Measurements from ENCODE around the gene ODF4.
A peak's percentile ranks its signal among the peaks of the same experiment; 100 is the strongest.
"Not testable (repeated sequence)": the region's sequence is repeated elsewhere in the genome, so short reads cannot be mapped to it uniquely, and the experiment has no call there.

Gene ODF4

DNA sequence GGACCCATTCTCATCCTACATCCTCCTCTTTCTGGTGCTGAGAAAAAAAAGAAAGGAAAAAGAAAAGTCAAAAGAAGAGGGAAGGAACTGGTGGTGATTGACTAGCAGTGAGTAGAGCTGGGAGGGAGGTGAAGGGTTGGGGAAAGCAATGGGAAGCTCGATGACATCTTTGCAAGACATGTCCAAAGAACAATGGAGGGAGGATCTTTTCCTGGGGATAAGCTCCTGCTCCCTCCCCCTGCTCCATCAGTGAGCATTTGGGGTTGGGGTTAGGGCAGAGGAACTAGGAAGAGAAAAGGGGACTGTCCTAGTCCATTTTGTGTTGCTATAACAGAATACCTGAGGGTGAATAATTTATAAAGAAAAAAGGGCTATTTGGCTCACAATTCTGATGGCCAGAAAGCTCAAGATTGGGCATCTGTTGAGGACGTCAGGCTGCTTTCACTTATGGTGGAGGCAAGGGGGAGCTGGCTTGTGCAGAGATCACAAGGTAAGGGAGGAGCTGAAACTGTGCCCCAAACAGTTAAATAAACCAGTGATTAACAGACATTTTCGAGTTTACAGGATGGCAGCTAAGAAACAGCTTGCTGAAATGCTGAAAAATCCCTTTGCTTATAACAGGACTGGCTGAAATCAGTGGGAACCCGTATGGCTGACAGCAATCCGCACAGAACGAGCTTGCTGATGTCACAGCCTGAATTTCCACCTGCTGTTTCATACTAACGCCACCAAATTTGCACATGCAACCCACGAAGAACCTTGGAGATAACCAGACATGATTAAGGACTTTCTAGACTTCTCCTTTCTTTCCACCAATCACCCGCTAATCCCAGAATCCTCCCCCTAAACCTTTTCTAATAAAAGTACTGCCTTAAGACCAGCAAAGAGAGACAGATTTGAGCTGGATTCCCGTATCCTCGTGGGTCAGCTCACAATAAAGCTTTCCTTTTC lies 1.6 kb upstream of the ODF4 start:
- H3K4me3 ChIP-seq (ENCODE audit: low read depth, low read length) = no peak overlapping the region
- TF ChIP-seq, protein P1, sequence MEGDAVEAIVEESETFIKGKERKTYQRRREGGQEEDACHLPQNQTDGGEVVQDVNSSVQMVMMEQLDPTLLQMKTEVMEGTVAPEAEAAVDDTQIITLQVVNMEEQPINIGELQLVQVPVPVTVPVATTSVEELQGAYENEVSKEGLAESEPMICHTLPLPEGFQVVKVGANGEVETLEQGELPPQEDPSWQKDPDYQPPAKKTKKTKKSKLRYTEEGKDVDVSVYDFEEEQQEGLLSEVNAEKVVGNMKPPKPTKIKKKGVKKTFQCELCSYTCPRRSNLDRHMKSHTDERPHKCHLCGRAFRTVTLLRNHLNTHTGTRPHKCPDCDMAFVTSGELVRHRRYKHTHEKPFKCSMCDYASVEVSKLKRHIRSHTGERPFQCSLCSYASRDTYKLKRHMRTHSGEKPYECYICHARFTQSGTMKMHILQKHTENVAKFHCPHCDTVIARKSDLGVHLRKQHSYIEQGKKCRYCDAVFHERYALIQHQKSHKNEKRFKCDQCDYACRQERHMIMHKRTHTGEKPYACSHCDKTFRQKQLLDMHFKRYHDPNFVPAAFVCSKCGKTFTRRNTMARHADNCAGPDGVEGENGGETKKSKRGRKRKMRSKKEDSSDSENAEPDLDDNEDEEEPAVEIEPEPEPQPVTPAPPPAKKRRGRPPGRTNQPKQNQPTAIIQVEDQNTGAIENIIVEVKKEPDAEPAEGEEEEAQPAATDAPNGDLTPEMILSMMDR (IDR thresholded peaks at IDR 0.05; ENCODE audit: control insufficient read depth, extremely low read depth, insufficient read depth) = no peak
- DNase-seq (ENCODE audit: low read depth) = no peak

DNA sequence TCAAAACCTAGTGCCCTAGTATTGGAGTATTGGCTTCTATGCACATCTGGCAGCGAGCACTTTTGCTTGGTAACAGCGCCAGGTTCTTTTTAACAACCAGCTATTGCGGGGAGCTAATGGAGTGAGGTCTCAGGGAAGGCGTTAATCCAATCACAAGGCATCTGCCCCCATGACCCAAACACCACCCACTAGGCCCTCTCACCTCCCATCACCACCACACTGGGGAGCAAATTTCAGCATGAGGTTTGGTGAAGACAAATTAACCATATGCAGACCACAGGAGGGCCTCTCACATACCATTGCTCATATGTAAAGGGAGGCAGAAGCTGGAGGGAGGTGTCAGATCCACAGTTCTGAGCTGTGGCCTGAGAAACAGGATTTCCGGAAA lies 893 bp upstream of the ODF4 start:
- TF ChIP-seq, protein P1 (IDR thresholded peaks at IDR 0.05; ENCODE audit: control insufficient read depth, extremely low read depth, insufficient read depth) = no peak
- DNase-seq (ENCODE audit: low read depth) = no peak
- no peak overlapping the region for H3K4me3 ChIP-seq (ENCODE audit: low read depth, low read length)

DNA sequence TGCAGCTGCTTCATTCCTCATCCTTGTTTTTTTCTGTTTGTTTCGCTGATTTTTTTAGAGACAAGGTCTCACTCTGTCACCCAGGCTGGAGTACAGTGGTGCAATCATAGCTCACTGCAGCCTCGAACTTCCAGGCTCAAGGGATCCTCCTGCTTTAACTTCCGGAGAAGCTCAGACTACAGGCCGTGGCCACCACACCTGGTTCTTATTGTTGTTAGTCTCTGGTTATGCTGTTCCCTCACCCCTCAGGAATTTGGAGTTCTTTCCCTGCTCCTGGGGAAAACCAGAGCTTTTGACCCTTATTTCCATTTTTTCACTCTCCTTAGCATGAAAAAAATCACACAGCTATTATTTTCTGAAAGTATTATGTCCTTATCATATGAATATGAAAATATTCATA lies 1.8 kb downstream of the ODF4 start:
- TF ChIP-seq, protein P1 (IDR thresholded peaks at IDR 0.05; ENCODE audit: control insufficient read depth, extremely low read depth, insufficient read depth) = no peak
- DNase-seq (ENCODE audit: low read depth) = no peak

DNA sequence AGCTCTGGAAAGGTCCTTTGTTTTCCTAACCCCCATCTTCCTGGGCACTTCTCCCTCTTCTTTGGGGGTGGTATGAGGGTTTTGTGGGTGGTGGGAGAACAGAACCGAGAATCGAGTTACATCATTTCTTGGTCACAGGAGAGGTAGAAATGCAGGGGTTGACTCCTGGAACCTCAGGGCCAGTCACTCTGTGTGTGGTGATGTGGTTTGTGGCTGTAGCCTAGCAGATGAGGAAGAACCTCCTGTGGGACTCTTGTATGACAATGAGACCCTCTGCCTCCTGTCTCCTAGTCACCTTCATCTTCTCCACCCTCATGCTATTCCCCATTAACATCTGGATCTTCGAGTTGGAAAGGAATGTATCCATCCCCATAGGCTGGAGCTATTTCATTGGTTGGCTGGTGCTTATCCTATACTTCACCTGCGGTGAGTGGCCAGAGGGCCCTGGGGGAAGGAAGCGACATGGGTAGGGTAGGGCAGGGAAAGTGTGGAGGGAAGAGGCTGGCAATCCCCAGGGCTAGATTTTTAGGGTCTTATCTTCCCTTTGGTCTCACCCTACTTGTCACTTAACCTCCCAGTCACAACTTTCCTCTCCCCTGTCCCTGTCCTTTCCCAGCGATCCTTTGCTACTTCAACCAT lies 5.5 kb downstream of the ODF4 start:
- DNase-seq (ENCODE audit: low read depth) = no peak
- no peak overlapping the region; the same call in 1 of the 2 replicates for H3K4me3 ChIP-seq (ENCODE audit: low read depth, low read length)
- TF ChIP-seq, protein P1 (IDR thresholded peaks at IDR 0.05; ENCODE audit: control insufficient read depth, extremely low read depth, insufficient read depth) = no peak

More for the DNA sequence above, 1.8 kb downstream of the ODF4 start:
- no peak overlapping the region for H3K4me3 ChIP-seq (ENCODE audit: low read depth, low read length)

DNA sequence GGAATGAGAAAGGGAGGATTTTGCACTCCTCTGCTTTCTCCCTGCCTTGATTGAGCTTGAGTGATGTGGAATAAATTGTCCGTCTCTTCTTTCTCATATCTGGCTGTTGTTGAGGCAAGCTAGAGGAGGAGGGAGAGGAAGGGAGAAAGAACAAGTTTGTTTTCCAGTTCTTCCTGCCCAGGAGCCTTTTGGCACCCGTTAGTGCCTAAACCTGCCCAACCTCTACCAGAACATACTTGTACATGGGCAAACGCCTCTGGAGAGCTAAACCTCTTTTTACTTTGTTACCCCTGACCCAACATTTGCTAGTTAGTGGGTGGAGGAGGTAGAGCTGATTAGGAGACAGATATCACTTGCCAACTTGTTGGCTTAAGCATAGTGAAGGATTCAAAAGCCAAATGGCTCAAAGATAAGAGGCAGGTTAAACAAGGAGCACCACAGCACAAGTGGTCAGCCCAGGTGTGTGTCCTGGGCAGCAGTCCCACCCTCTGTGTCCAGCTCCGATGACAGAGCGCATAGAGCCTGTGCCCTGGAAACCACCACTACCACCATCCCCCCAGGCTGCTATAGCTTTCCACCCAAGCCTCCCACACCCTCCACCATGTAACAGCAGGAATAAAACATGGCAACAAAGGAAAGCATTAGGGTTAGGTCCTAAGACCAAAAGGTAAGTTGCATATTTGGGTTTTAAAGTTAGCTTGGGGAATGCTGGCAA lies 6.5 kb downstream of the ODF4 start:
- peak overlapping the region; percentile 3 for H3K4me3 ChIP-seq (ENCODE audit: low read depth, low read length)
- TF ChIP-seq, protein P1 (IDR thresholded peaks at IDR 0.05; ENCODE audit: control insufficient read depth, extremely low read depth, insufficient read depth) = no peak
- DNase-seq (ENCODE audit: low read depth) = peak; percentile 85

DNA sequence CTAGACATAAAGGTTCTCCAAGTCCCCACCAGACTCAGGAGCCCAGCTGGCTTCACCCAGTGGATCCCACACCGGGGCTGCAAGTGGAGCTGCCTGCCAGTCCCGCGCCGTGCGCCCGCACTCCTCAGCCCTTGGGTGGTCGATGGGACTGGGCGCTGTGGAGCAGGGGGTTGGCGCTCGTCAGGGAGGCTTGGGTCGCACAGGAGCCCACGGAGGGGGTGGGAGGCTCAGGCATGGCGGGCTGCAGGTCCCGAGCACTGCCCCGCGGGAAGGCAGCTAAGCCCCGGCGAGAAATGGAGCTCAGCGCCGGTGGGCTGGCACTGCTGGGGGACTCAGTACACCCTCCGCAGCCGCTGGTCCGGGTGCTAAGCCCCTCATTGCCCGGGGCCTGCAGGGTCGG lies 7.4 kb downstream of the ODF4 start:
- DNase-seq (ENCODE audit: low read depth); H3K4me3 ChIP-seq (ENCODE audit: low read depth, low read length): not testable (repeated sequence)

DNA sequence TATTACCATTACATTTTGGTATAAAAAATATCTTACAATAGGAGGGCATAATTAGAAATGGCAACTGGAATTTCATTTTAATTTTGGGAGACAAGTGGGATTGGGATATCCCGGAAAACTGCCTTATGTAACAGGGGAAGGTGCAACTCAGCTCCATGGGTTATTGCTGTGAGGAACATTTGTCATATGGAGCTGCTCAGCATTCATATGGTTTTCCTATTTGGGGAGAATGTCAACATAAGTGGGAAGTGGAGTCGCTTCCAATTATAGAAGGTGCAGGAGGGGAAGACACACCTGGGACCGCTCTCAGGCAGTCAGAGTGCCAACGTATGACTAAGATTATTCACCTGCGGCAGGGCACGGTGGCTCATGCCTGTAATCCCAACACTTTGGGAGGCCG lies 10.7 kb downstream of the ODF4 start:
- no peak overlapping the region for H3K4me3 ChIP-seq (ENCODE audit: low read depth, low read length)
- TF ChIP-seq, protein P1 (IDR thresholded peaks at IDR 0.05; ENCODE audit: control insufficient read depth, extremely low read depth, insufficient read depth) = no peak
- no peak for DNase-seq (ENCODE audit: low read depth)
